Colonic mucosa (tissue), 4 donors: ENCODE data around the gene PLA2G2A. TPM values are rescaled to one million over a fixed set of nuclear protein-coding genes. Genes with fewer than 3 reads are reported as not detected.
"Not testable (repeated sequence)": the region's sequence is repeated elsewhere in the genome, so short reads cannot be mapped to it uniquely, and the experiment has no call there.

Source experiments
- DNase-seq: peaks from one replicate; pipeline ENCODE4 v3.0.0-alpha.2; 2020
- H3K27ac ChIP-seq: fragments of 200-600 bp; one replicate; pipeline ENCODE4 v1.8.0; 2021
- H3K27me3 ChIP-seq: fragments of 200-600 bp; one replicate; pipeline ENCODE4 v1.8.0; 2021
- H3K36me3 ChIP-seq: fragments of 200-600 bp; one replicate; pipeline ENCODE4 v1.8.0; 2021
- H3K4me1 ChIP-seq: fragments of 200-600 bp; one replicate; pipeline ENCODE4 v1.8.0; 2021; ENCODE audit warnings: mild to moderate bottlenecking
- H3K4me3 ChIP-seq: fragments of 200-600 bp; one replicate; pipeline ENCODE4 v1.8.0; 2021
- H3K9ac ChIP-seq, 2 donors: one replicate each; pipeline ENCODE4 v1.7.0; 2013; ENCODE audit warnings: control low read depth in 2 of 2, low read depth in 2 of 2, low read length in 2 of 2
- H3K9me3 ChIP-seq: fragments of 200-600 bp; one replicate; pipeline ENCODE4 v1.8.0; 2021
- intact Hi-C: fragments of 100-400 bp; cut with DNase I; formaldehyde crosslinking; loops from one replicate; pipeline ENCODE4 v1.14.1; 2022
- total RNA-seq, 2 donors: library from RNA; stranded (reverse); fragmentation: NEBNext Ultra II Directional in 1 of 2; extraction: Animal tissue kit (Norgen Biotek cat#: 25700) in 1 of 2; gene quantifications; one replicate each; pipeline ENCODE4 v1.2.1, GENCODE V29; 2021
- TF ChIP-seq, protein P1 (sequence below): fragments of 200-600 bp; IDR thresholded peaks from one replicate; pipeline ENCODE4 v1.8.0; 2022; ENCODE audit warnings: antibody characterized with exemption, mild to moderate bottlenecking
- donor health status: healthy.
- donor health status: DM: no; HTN: no; CAD: no.
- donor health status: DM: no; HTN: no; CAD: no.

PLA2G2A gene
- total RNA-seq, 2 donors from 2014 or later, result 135 to 864 TPM

DNA sequence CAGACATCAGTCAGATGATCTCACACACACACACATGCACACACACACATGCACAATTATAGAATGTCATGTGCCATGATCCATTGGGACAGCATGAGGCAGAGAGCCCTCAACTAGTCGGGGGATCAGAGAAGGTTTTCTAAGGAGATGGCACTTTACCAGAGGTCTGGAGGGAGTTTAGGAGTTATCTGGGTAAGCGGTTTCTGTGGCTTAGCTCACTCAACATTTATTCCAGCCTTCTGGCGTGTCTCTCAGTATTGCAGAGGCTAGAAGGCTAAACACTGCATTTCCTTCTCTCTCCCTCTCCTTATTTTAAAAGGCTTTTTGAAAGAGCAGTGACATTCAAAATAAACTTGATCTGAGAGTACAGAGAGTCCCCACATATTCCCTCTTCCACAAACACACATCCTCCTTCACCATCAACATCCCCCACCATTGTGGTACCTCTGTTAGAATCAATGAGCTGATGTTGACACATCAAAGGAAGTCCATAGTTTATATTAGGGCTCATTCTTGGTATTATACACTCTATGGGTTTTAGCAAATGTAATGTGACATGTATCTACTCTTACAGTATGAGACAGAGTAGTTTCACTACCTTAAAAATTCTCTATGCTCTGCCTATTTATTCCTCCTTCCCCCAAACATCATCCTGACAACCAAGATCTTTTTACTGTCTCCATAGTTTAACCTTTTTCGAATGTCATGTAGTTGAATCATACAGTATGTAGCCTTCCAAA lies 9.0 kb upstream of the PLA2G2A start:
- no peak overlapping the region for H3K27ac ChIP-seq
- H3K4me3 ChIP-seq, result no peak overlapping the region
- intact Hi-C loops, result no loop called here
- no peaks in the 10 kb centered on the region for H3K4me1 ChIP-seq
- TF ChIP-seq, protein P1, sequence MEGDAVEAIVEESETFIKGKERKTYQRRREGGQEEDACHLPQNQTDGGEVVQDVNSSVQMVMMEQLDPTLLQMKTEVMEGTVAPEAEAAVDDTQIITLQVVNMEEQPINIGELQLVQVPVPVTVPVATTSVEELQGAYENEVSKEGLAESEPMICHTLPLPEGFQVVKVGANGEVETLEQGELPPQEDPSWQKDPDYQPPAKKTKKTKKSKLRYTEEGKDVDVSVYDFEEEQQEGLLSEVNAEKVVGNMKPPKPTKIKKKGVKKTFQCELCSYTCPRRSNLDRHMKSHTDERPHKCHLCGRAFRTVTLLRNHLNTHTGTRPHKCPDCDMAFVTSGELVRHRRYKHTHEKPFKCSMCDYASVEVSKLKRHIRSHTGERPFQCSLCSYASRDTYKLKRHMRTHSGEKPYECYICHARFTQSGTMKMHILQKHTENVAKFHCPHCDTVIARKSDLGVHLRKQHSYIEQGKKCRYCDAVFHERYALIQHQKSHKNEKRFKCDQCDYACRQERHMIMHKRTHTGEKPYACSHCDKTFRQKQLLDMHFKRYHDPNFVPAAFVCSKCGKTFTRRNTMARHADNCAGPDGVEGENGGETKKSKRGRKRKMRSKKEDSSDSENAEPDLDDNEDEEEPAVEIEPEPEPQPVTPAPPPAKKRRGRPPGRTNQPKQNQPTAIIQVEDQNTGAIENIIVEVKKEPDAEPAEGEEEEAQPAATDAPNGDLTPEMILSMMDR, result no peak
- no peaks in the 10 kb centered on the region for H3K36me3 ChIP-seq
- H3K27me3 ChIP-seq, result no peaks in the 10 kb centered on the region
- DNase-seq, result no peak
- H3K9ac ChIP-seq, result no peak overlapping the region
- no peaks in the 10 kb centered on the region for H3K9me3 ChIP-seq

DNA sequence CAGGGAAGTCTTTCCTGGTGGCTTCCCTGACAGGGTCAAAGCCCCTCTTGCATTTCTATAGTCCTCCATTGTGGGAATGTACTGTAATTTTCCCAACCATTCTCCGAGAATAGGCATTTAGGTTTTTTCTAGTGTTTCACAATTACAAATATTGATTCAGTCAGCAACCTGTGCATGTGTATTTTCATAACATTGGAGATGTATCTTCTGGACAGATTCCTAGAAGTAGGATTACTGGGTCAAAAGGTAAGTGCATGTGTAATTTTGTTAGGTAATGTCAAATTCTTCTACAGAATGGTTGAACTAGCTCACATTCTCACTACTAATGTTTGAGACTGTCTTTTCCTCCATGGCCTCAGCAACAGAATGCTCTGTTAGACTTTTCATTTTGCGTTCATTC lies 8.3 kb upstream of the PLA2G2A start:
- Histone ChIP-seq H3K36me3 (no peaks in the 10 kb centered on the region), H3K4me1 (no peaks in the 10 kb centered on the region), H3K27me3 (no peaks in the 10 kb centered on the region), H3K27ac (no peak overlapping the region), H3K4me3 (no peak overlapping the region), H3K9me3 (no peaks in the 10 kb centered on the region), H3K9ac (no peak overlapping the region)
- DNase-seq, result no peak
- intact Hi-C loops, result no loop called here
- TF ChIP-seq, protein P1, result no peak

DNA sequence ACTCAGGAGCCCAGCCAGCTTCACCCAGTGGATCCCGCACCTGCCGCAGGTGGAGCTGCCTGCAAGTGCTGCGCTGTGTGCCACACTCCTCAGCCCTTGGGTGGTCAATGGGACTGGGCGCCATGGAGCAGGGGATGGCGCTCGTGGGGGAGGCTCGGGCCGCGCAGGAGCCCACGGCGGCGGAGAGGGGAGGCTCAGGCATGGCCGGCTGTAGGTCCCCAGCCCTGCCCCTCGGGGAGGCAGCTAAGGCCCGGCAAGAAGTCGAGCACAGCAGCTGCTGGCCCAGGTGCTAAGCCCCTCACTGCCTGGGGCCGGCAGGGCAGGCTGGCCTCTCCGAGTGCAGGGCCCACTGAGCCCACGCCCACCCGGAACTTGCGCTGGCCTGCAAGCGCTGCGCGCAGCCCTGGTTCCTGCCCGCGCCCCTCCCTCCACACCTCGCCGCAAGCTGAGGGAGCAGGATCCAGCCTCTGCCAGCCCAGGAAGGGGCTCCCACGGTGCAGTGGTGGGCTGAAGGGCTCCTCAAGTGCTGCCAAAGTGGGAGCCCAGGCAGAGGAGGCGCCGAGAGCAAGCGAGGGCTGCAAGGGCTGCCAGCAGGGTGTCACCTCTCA lies 5.1 kb upstream of the PLA2G2A start:
- intact Hi-C loops, DNase-seq: not testable (repeated sequence)

DNA sequence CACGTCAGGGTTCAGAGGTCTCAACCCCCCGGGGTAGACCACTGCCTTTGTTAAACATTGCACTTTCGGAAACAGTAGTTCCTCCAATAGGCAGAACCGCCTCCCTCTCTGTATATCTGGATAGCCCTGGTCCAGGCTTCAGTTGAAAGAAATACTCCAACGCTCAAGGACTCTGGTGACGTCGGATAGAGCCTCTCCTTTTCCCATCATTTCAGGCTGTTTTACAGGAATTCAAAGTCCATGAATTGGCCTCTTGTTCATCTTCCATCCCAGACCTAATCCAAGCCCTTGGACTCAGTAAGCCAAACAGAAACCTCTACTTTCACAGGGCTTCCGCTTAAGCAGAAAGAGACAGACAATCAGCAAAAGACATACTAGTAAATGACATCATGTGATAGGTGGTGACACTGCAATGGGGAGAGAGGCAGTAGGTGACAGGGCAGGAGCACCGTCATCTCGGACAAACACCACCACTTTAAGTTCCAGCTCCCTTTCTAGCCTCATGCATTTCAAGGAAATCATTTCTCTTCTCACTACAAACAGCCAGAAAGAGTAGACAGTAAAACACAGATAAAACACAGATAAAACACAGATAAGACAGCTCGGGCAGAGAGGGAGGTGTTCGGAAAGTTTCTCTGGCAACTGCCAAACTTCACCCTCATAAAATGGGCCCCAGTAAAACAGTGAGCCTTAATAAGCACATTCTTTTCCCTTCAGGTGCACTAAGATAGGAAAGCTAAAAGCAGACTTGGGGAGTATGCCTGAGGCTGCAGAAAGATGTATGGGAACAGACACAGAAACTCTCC lies 2.3 kb upstream of the PLA2G2A start:
- H3K9ac ChIP-seq, result no peak overlapping the region
- TF ChIP-seq, protein P1, result no peak
- H3K27ac ChIP-seq, result peak overlapping the region; percentile 88

More for the DNA sequence above, 5.1 kb upstream of the PLA2G2A start:
- not testable (repeated sequence) for H3K9ac ChIP-seq, H3K27ac ChIP-seq, H3K4me3 ChIP-seq, H3K36me3 ChIP-seq, H3K9me3 ChIP-seq, H3K27me3 ChIP-seq
- H3K4me1 ChIP-seq, result peaks cover 13% of the 10 kb centered on the region

DNA sequence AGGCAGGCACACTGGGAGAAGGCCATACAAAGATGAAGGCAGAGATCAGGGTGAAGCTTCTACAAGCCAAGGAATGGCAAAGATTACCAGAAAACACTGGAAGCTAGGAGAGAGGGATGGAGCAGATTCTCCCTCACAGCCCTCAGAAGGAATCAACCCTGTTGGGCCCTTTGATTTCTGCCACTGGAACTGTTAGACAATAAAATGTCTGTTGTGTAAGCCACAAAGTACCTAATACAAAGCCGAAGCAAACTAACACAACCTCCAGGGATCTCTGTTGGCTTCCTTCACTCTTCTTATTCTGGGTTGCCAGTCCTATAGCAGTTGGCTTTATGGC lies 1.7 kb upstream of the PLA2G2A start:
- H3K27me3 ChIP-seq, result no peaks in the 10 kb centered on the region
- peak overlapping the region; percentile 88 for H3K27ac ChIP-seq
- TF ChIP-seq, protein P1, result no peak
- H3K9ac ChIP-seq, result peak overlapping the region in 1 of 2 donors; percentile 16
- no peak overlapping the region for H3K4me3 ChIP-seq
- peaks cover 13% of the 10 kb centered on the region for H3K4me1 ChIP-seq
- DNase-seq, result no peak
- H3K9me3 ChIP-seq, result no peaks in the 10 kb centered on the region
- intact Hi-C loops, result no loop called here
- no peaks in the 10 kb centered on the region for H3K36me3 ChIP-seq

More for the DNA sequence above, 2.3 kb upstream of the PLA2G2A start:
- no peak overlapping the region for H3K4me3 ChIP-seq
- H3K27me3 ChIP-seq, result no peaks in the 10 kb centered on the region
- intact Hi-C loops, result no loop called here
- H3K9me3 ChIP-seq, result no peaks in the 10 kb centered on the region
- H3K4me1 ChIP-seq, result peaks cover 13% of the 10 kb centered on the region
- peak; percentile 78 for DNase-seq
- no peaks in the 10 kb centered on the region for H3K36me3 ChIP-seq
